Measurements from ENCODE around the gene ZGLP1.

ZGLP1 gene

DNA sequence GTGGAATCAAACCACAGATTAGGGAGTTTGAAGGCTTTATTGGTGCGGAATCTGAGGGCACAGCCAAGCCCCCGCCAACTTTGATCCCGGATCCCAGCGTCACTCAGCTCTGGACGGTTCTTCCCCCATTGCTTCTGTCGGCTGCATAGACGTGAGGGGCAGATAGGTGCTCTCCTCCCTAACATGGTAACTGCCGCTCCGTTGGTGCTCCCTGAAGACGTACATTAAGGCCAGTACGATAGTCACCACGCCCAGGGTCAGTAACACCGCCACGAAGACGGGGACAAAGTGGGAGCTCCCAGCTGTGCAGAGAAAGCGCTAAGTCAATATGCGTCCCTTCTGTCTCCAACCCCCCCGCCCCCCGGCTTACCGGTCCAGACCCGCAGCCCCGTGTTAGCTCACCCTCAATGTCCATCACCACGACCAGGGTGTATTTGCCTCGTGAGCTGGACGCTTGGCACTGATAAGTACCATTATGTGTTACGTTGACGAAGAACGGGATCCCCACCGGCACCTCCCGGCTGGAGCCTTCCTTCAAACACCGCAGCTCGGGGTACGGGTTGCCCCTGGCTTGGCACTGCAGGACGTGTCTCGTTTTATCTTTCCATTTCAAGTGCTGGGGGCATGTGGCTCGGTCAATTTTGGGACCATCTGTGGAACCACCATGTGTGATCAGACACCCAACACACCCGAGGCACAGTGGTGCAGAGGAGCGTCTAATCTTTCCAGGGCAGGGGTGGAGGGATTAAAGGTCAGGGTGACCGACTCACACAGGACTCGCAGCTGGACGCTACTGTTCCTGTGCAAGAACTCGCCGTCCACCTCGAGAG, 24.4 kb upstream of the ZGLP1 start:
- TF ChIP-seq, protein P1, sequence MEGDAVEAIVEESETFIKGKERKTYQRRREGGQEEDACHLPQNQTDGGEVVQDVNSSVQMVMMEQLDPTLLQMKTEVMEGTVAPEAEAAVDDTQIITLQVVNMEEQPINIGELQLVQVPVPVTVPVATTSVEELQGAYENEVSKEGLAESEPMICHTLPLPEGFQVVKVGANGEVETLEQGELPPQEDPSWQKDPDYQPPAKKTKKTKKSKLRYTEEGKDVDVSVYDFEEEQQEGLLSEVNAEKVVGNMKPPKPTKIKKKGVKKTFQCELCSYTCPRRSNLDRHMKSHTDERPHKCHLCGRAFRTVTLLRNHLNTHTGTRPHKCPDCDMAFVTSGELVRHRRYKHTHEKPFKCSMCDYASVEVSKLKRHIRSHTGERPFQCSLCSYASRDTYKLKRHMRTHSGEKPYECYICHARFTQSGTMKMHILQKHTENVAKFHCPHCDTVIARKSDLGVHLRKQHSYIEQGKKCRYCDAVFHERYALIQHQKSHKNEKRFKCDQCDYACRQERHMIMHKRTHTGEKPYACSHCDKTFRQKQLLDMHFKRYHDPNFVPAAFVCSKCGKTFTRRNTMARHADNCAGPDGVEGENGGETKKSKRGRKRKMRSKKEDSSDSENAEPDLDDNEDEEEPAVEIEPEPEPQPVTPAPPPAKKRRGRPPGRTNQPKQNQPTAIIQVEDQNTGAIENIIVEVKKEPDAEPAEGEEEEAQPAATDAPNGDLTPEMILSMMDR (conservative IDR thresholded peaks at IDR 0.05; ENCODE audit: low read depth, low read length) = no peak
- H3K4me3 ChIP-seq (ENCODE audit: low read depth, low read length) = peak overlapping the region; percentile 72
- peak; percentile 13 for DNase-seq (ENCODE audit: low read depth)

DNA sequence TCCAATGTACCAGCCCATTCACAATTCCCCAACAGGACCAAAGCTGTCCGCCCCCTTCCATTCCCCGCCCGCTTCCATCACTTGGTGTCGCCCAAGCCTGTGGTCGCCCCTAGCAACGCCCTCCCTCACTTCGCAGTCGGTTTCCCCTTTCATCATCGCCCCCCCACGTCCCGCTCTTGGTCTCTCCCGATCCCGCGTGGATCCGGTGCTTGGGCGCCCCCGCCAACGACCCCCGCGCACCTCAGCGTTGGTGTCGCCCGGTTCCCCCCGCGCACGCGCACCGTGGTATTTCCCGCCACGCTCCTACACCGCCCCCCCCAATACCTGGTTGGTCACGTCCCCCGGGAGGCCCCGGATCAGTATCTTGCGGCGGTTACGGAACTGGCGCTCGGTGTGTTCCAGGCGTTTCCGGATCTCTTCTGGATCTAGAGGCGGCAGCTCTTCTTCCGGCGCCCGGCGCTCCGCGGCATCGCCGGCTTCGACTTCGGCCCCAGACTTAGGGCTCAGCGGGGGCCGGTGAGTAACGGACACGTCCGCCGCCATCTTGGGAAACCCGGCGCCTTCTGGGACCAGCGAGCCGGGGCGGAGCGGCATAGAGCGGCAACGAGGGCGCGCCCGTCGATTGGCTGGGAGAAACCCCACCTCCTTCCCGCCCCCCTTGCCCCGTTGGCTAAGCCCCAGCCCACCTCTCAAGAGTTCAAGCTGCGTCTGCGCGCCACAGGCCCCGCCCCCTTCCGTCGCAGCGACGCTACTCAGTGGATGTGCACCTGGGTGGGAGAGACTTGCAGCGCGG, 23.5 kb upstream of the ZGLP1 start, which contains the start of gene RAVER1:
Gene RAVER1 (minus strand): TSS at position 565 of the 793 bp plus-strand sequence. CDS start 22 bp downstream, at position 543.
- peak; percentile 99 for DNase-seq (ENCODE audit: low read depth)
- TF ChIP-seq, protein P1 (conservative IDR thresholded peaks at IDR 0.05; ENCODE audit: low read depth, low read length) = no peak
- peak within 1 kb of the TSS; percentile 72 for H3K4me3 ChIP-seq (ENCODE audit: low read depth, low read length)

DNA sequence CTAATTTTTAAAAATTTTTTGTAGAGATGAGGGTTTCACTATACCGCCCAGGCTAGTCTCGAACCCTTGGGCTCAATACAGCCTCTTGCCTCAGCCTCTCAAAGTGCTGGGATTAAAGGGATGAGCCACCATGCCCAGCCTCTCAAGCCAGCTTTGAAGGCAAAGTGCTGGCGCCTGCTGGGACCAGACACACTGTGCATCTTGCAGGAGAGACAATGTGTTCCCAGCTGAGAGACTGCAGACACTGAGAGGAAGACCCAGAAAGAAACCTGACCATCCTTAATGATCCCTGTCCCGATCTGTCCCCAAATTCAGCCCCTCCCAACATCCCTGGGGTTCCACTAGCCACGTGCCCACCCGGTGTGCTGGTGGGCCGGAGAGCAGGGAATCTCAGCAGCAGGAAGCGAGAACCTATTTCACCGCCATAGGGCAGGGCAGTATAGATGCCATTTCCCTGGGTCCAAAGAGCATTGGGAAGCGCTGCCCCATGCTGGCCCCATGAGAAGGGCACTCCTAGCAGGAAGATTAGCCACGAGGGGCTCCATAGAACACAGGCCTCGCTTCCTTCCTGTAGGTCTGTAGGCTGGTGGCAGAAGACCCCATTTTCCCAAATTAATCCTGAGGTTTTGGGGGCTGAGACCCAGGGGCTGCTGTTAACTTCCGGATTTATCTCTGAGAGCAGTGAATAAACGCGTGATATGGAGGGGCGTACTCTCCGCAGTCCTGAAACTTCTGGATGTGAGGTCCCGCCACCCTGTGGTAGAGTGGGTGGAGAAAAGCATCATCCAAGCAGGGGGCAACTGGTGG, 22.7 kb upstream of the ZGLP1 start:
- TF ChIP-seq, protein P1 (conservative IDR thresholded peaks at IDR 0.05; ENCODE audit: low read depth, low read length) = peak; percentile 28
- peak overlapping the region; percentile 72 for H3K4me3 ChIP-seq (ENCODE audit: low read depth, low read length)
- no peak for DNase-seq (ENCODE audit: low read depth)

DNA sequence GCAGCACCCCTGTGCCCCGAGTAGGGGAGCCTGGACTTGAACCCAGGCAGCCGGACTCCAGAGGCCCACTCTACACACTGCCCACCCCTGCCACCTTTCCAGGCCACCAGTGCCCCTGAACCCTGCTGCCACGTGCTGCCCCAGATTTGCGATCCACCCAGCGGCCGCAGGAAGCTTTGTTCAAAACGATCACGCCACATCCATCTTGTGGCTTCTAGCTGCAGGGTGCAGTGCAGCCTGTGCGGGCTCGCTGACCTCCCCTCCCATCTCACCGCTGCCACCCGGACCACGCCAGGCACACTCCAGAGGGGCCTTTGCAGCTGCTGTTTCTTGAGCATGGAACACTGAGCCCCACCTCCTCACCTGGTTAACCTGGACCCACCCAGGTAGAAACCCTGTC, 19.9 kb upstream of the ZGLP1 start:
- no peak for DNase-seq (ENCODE audit: low read depth)
- no peak overlapping the region for H3K4me3 ChIP-seq (ENCODE audit: low read depth, low read length)
- TF ChIP-seq, protein P1 (conservative IDR thresholded peaks at IDR 0.05; ENCODE audit: low read depth, low read length) = no peak

DNA sequence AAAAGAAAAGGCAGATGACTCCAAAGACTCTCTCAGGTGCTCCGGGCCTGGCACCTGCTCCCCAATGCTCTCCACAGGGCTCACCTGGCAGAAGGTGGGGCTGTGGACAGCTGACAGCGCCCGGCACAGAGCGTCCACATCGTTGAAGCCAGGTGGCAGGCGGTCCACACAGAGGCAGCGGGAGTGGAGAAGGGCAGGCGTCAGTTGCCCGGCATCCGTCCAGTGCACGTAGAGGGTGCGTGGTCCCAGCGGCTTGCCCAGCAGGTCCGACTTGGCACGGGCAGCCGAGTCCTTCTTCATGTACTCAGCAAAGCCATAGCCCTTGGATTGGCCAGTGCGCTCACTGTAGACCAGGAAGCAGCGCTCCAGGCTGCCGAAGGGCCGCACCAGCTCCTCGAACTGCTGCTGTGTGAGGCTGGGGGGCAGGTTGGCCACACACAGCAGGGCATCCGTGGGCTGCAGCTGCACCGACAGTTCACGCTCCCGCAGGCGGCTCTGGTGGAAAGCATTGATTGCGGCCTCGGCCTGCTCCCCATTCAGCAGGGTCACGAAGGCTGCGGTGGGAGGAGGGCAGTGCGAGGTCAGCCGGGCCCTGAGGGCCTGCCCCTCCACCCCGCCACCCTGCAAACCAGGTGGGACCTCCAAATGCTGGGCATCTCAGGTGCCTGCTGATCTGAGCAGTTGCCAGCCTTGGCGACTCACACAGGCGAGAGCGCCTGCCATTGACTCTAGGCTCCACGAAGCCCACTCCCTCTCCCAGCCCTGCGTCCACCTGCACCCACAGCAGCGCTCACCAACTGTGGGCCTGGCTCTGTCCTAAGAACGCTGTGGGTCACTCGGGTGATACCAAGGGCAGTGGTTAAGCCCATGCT, 19.2 kb upstream of the ZGLP1 start:
- TF ChIP-seq, protein P1 (conservative IDR thresholded peaks at IDR 0.05; ENCODE audit: low read depth, low read length) = no peak
- no peak overlapping the region for H3K4me3 ChIP-seq (ENCODE audit: low read depth, low read length)

DNA sequence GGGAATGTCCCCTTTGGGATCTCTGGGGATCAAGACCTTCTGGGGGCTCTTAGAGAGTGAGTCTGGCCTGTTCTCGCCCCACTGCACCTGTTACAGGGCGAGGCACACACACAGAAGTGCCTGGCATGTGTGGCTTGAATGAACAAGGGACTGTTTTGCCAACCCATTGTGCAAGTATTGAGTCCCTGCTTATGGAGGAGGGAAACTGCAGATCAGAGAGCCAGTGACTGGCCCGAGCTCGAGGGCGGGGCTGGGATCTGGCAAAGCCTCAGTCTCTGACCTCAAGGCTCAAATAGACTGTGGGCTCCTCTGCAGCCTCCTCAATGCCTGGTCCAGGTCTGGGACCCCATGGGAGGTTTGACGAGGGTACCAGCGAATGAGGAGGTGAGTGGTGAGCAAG, 18.2 kb upstream of the ZGLP1 start:
- TF ChIP-seq, protein P1 (conservative IDR thresholded peaks at IDR 0.05; ENCODE audit: low read depth, low read length) = no peak
- H3K4me3 ChIP-seq (ENCODE audit: low read depth, low read length) = no peak overlapping the region
- DNase-seq (ENCODE audit: low read depth) = no peak

More for the DNA sequence above, 19.2 kb upstream of the ZGLP1 start:
- no peak for DNase-seq (ENCODE audit: low read depth)

Data from choroid plexus epithelial cell (primary cell).